ENCODE data around the gene BATF2.

DNA sequence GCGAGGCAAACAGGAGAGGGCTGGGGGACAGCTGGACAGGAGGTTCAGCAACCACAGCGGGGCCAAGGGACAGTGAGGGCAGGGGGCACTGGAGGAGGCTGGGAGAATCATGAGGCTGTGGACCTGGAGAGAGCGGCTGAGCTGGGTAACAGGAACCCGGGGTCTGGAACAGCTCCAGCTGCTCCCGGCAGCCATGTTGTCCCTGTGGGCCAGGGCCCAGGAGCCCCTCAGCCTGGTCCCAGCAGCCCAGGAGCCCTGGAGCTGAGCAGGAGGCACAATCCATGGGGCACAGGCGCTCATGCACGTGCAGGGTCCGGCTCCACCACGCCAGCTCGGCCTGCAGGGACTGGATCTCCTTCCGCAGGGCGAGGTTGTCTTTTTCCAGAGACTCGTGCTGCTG lies 7.4 kb downstream of the BATF2 start:
- TF ChIP-seq, protein P1, sequence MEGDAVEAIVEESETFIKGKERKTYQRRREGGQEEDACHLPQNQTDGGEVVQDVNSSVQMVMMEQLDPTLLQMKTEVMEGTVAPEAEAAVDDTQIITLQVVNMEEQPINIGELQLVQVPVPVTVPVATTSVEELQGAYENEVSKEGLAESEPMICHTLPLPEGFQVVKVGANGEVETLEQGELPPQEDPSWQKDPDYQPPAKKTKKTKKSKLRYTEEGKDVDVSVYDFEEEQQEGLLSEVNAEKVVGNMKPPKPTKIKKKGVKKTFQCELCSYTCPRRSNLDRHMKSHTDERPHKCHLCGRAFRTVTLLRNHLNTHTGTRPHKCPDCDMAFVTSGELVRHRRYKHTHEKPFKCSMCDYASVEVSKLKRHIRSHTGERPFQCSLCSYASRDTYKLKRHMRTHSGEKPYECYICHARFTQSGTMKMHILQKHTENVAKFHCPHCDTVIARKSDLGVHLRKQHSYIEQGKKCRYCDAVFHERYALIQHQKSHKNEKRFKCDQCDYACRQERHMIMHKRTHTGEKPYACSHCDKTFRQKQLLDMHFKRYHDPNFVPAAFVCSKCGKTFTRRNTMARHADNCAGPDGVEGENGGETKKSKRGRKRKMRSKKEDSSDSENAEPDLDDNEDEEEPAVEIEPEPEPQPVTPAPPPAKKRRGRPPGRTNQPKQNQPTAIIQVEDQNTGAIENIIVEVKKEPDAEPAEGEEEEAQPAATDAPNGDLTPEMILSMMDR (IDR thresholded peaks at IDR 0.05): no peak
- no peak for TF ChIP-seq POLR2A (IDR thresholded peaks at IDR 0.05)
